ENCODE data around the gene SMG5.

DNA sequence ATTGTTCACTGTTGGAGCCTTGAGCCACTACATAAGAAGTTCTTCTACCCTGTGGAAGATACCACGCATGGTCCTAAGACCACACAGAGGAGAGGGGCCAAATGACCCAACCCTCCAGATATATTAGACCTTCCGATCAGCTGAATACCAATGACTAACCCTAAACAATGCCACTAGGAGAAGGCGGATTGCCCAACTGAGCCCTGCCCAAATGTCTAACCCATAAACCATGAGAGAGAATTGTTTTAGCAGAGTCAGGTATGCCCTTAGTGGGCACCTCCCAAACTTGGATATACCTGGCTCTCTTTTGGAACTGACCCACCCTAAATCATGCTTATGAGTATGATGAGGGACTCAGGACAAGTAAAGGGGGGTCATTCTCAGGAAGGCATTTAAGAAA lies 12.3 kb downstream of the SMG5 start:
- TF ChIP-seq, protein P1, sequence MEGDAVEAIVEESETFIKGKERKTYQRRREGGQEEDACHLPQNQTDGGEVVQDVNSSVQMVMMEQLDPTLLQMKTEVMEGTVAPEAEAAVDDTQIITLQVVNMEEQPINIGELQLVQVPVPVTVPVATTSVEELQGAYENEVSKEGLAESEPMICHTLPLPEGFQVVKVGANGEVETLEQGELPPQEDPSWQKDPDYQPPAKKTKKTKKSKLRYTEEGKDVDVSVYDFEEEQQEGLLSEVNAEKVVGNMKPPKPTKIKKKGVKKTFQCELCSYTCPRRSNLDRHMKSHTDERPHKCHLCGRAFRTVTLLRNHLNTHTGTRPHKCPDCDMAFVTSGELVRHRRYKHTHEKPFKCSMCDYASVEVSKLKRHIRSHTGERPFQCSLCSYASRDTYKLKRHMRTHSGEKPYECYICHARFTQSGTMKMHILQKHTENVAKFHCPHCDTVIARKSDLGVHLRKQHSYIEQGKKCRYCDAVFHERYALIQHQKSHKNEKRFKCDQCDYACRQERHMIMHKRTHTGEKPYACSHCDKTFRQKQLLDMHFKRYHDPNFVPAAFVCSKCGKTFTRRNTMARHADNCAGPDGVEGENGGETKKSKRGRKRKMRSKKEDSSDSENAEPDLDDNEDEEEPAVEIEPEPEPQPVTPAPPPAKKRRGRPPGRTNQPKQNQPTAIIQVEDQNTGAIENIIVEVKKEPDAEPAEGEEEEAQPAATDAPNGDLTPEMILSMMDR (IDR thresholded peaks at IDR 0.05) = no peak
- TF ChIP-seq POLR2A (IDR thresholded peaks at IDR 0.05) = no peak
